Fibroblast of lung (primary cell): ENCODE data around the gene EDA. TPM values are rescaled to one million over a fixed set of nuclear protein-coding genes. Genes with fewer than 3 reads are reported as not detected.
A peak's percentile ranks its signal among the peaks of the same experiment; 100 is the strongest.

Experiments
- DNase-seq, 2 donors: peaks; one replicate each; pipeline versions ENCODE4 v3.0.0 to v3.0.0-alpha.2; 2010; ENCODE audit warnings: low read depth in 2 of 2
- H2AFZ ChIP-seq: 2 replicates; pipeline ENCODE4 v1.5.1; 2012; ENCODE audit warnings: low read length, control low read depth, inconsistent platforms
- H3K27ac ChIP-seq: 2 replicates; pipeline ENCODE4 v1.5.1; 2011; ENCODE audit warnings: low read length, control low read depth; ENCODE audit not compliant: insufficient read depth
- H3K27me3 ChIP-seq: 2 replicates; pipeline ENCODE4 v1.5.1; 2011; ENCODE audit warnings: mild to moderate bottlenecking, low read length; ENCODE audit not compliant: control insufficient read depth, insufficient read depth
- H3K36me3 ChIP-seq: 2 replicates; pipeline ENCODE4 v1.5.1; 2011; ENCODE audit warnings: low read length; ENCODE audit not compliant: control insufficient read depth, insufficient read depth
- H3K4me1 ChIP-seq: 2 replicates; pipeline ENCODE4 v1.5.1; 2011; ENCODE audit warnings: low read length; ENCODE audit not compliant: control insufficient read depth, insufficient read depth; ENCODE audit errors: extremely low read depth
- H3K4me2 ChIP-seq: 2 replicates; pipeline ENCODE4 v1.5.1; 2011; ENCODE audit warnings: low read length, control low read depth; ENCODE audit not compliant: insufficient read depth; ENCODE audit errors: extremely low read depth
- H3K4me3 ChIP-seq, 4 experiments: fragments of 200-600 bp in 1 of 4; sonication (generic) in 1 of 4; replicated peaks in 1 of 4; 2 replicates each; pipeline ENCODE4 v1.5.1; 2011 to 2016; ENCODE audit warnings: low read length in 4 of 4, low read depth in 3 of 4, mild to moderate bottlenecking in 3 of 4, control low read depth in 2 of 4, inconsistent platforms in 1 of 4, mixed read lengths in 1 of 4; ENCODE audit not compliant: insufficient read depth in 1 of 4; ENCODE audit errors: control extremely low read depth in 1 of 4
- H3K79me2 ChIP-seq: 2 replicates; pipeline ENCODE4 v1.5.1; 2012; ENCODE audit warnings: mild to moderate bottlenecking, low read length, inconsistent platforms; ENCODE audit not compliant: control insufficient read depth, insufficient read depth
- H3K9ac ChIP-seq: 2 replicates; pipeline ENCODE4 v1.5.1; 2011; ENCODE audit warnings: mild to moderate bottlenecking, low read length, control low read depth; ENCODE audit not compliant: insufficient read depth
- H3K9me3 ChIP-seq: 2 replicates; pipeline ENCODE4 v1.5.1; 2012; ENCODE audit warnings: low read depth, low read length; ENCODE audit not compliant: control insufficient read depth, insufficient read depth
- H4K20me1 ChIP-seq: 2 replicates; pipeline ENCODE4 v1.5.1; 2011; ENCODE audit warnings: low read length; ENCODE audit not compliant: control insufficient read depth, insufficient read depth; ENCODE audit errors: extremely low read depth
- CTCF ChIP-seq, 2 donors: IDR thresholded peaks in 1 of 2; conservative IDR thresholded peaks in 1 of 2; 1 replicate in 1 of 2; 2 replicates in 1 of 2; pipeline ENCODE4 v1.5.1; 2011 to 2012; ENCODE audit warnings: low read length in 2 of 2, control low read depth in 1 of 2, inconsistent platforms in 1 of 2, low read depth in 1 of 2, mild to moderate bottlenecking in 1 of 2
- EZH2 ChIP-seq: IDR thresholded peaks from 2 replicates; pipeline ENCODE4 v1.5.1; 2012; ENCODE audit warnings: low read length, control low read depth, mild to moderate bottlenecking; ENCODE audit errors: missing control alignments
- polyA plus RNA-seq, 2 donors: library from polyadenylated mRNA; depleted of rRNA in 1 of 2; stranded (reverse) in 1 of 2; unstranded in 1 of 2; fragments of >200 nt; gene quantifications; 2 replicates each; pipeline ENCODE4 v1.2.1, GENCODE V29; 2011 to 2012; ENCODE audit warnings: missing spikeins in 1 of 2
- total RNA-seq: library from RNA; depleted of rRNA; stranded (reverse); fragments of >200 nt; gene quantifications from 2 replicates; pipeline ENCODE4 v1.2.1, GENCODE V29; 2014

EDA gene
- total and polyA plus RNA-seq, 2 donors (not counting 1 experiment from before 2014, with no cell fraction given), result 0.17 to 0.20 TPM

DNA sequence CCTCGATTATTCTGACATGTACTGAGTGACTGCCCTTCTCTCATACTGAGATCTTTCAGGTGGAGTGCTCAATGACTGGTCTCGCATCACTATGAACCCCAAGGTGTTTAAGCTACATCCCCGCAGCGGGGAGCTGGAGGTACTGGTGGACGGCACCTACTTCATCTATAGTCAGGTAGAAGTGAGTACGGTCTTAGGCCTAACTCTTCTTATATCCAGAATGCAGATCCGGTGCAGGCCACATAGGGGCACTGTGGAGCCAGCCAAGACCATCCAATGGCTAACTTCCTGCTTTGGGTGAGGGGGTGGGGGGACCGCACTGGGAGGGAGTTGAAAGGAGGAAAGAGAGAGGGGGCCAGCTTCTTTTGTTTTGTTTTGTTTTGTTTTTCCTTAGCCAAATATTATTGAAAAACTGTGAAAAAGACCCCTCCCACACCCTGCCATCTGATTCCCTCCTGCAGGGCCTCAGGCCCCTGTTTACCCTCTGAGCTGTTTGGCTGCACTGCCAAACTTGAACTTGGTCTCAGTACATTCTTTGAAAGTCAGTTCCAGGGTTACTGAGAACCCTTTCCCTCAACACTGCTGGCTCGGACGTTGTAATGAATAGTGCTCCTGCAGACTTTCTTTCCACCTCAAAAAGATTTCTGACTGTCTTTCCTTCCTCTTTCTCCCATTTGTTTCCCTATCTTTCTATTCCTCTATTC is 417.6 kb downstream of the EDA start:
- TF ChIP-seq EZH2 (no peak), CTCF (conservative IDR thresholded peaks at IDR 0.05 in 1 of 2, IDR thresholded peaks at IDR 0.05 in 1 of 2; ENCODE audit: low read depth in 1 of 2, low read length in 2 of 2) (peak; percentile 52 to 66)
- Histone ChIP-seq H3K9ac (no peak overlapping the region), H3K9me3 (no peaks in the 10 kb centered on the region), H3K36me3 (no peaks in the 10 kb centered on the region), H3K4me1 (no peaks in the 10 kb centered on the region), H2AFZ (no peak overlapping the region), H3K27ac (no peak overlapping the region), H3K4me2 (no peak overlapping the region), H3K79me2 (no peaks in the 10 kb centered on the region), H4K20me1 (no peaks in the 10 kb centered on the region), H3K4me3 (no peak overlapping the region), H3K27me3 (no peaks in the 10 kb centered on the region)
- peak in 1 of 2 donors; percentile 40 for DNase-seq

DNA sequence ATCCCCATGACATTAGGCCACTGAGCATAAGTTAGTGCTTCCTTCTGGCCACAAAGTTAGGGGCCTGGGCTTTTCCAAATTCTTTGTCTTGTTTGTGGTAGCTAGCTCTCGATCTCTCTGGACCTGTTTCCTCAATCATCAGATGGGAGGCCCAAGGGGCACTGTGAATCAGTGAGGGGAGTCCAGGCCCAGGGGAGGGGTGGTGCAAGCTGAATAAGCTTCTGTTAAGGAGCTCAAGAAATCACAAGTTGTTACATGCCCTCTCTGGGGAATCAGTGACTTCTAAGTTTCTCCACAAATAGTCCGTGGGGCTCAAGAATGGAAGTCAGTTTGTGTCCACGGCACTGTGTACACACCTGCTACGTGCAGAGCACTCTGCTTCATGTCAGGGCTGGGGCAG is 418.7 kb downstream of the EDA start:
- H3K27me3 ChIP-seq, result no peaks in the 10 kb centered on the region
- H3K9ac ChIP-seq, result no peak overlapping the region
- no peaks in the 10 kb centered on the region for H3K79me2 ChIP-seq
- no peak for DNase-seq
- no peaks in the 10 kb centered on the region for H3K9me3 ChIP-seq
- no peak overlapping the region for H3K4me3 ChIP-seq
- H2AFZ ChIP-seq, result no peak overlapping the region
- no peaks in the 10 kb centered on the region for H3K4me1 ChIP-seq
- TF ChIP-seq CTCF (conservative IDR thresholded peaks at IDR 0.05 in 1 of 2, IDR thresholded peaks at IDR 0.05 in 1 of 2; ENCODE audit: low read depth in 1 of 2, low read length in 2 of 2) (no peak), EZH2 (no peak)
- no peaks in the 10 kb centered on the region for H3K36me3 ChIP-seq
- no peak overlapping the region for H3K4me2 ChIP-seq
- H3K27ac ChIP-seq, result no peak overlapping the region
- H4K20me1 ChIP-seq, result no peaks in the 10 kb centered on the region

- H3K4me2 ChIP-seq, result no peak overlapping the region
- TF ChIP-seq CTCF (conservative IDR thresholded peaks at IDR 0.05 in 1 of 2, IDR thresholded peaks at IDR 0.05 in 1 of 2; ENCODE audit: low read depth in 1 of 2, low read length in 2 of 2) (no peak), EZH2 (no peak)
- no peak overlapping the region for H3K4me3 ChIP-seq
- H3K4me1 ChIP-seq, result no peaks in the 10 kb centered on the region
- no peak overlapping the region for H3K27ac ChIP-seq
- no peaks in the 10 kb centered on the region for H3K36me3 ChIP-seq
- H4K20me1 ChIP-seq, result no peaks in the 10 kb centered on the region
- H2AFZ ChIP-seq, result no peak overlapping the region
- H3K9ac ChIP-seq, result no peak overlapping the region
- H3K9me3 ChIP-seq, result no peaks in the 10 kb centered on the region
- H3K79me2 ChIP-seq, result no peaks in the 10 kb centered on the region
- DNase-seq, result no peak
- H3K27me3 ChIP-seq, result no peaks in the 10 kb centered on the region
Measured at GRCh38 chrX:70038515-70038914, 422.6 kb downstream of the EDA start.
